Endothelial cell of umbilical vein (primary cell): ENCODE measurements around the gene CD84.

Experiments used
- CTCF ChIP-seq, 2 donors: IDR thresholded peaks; 1 replicate in 1 of 2; 2 replicates in 1 of 2; pipeline ENCODE4 v1.5.1; 2011; ENCODE audit warnings: low read length in 2 of 2, mild to moderate bottlenecking in 2 of 2, moderate library complexity in 2 of 2, control low read depth in 1 of 2, inconsistent platforms in 1 of 2, low read depth in 1 of 2; ENCODE audit not compliant: insufficient read depth in 1 of 2; ENCODE audit errors: extremely low read depth in 1 of 2
- EZH2 ChIP-seq: IDR thresholded peaks from 2 replicates; pipeline ENCODE4 v1.6.1; 2012; ENCODE audit warnings: borderline replicate concordance, low read depth, mild to moderate bottlenecking, moderate library complexity, low read length, inconsistent platforms; ENCODE audit not compliant: severe bottlenecking
- MAX ChIP-seq: IDR thresholded peaks from 2 replicates; pipeline ENCODE4 v1.6.1; 2011; ENCODE audit not compliant: insufficient read depth, insufficient read length
- POLR2AphosphoS5 ChIP-seq: IDR thresholded peaks from 2 replicates; pipeline ENCODE4 v1.6.1; 2012; ENCODE audit warnings: low read depth, mild to moderate bottlenecking, control low read depth, low read length, moderate library complexity; ENCODE audit not compliant: insufficient read depth

GRCh38 chr1:160590488-160590887 is 11.2 kb upstream of the CD84 start:
- TF ChIP-seq MAX (no peak), CTCF (IDR thresholded peaks at IDR 0.05; ENCODE audit: extremely low read depth in 1 of 2, insufficient read depth in 1 of 2, low read depth in 1 of 2, low read length in 2 of 2) (no peak), POLR2AphosphoS5 (no peak), EZH2 (no peak)
